Measurements from ENCODE around the gene SLC48A1. TPM values are rescaled to one million over a fixed set of nuclear protein-coding genes. Genes with fewer than 3 reads are reported as not detected.

SLC48A1 gene
- total and polyA plus RNA-seq, 11 donors: 13.0 to 68.2 (median 23.8) TPM

DNA sequence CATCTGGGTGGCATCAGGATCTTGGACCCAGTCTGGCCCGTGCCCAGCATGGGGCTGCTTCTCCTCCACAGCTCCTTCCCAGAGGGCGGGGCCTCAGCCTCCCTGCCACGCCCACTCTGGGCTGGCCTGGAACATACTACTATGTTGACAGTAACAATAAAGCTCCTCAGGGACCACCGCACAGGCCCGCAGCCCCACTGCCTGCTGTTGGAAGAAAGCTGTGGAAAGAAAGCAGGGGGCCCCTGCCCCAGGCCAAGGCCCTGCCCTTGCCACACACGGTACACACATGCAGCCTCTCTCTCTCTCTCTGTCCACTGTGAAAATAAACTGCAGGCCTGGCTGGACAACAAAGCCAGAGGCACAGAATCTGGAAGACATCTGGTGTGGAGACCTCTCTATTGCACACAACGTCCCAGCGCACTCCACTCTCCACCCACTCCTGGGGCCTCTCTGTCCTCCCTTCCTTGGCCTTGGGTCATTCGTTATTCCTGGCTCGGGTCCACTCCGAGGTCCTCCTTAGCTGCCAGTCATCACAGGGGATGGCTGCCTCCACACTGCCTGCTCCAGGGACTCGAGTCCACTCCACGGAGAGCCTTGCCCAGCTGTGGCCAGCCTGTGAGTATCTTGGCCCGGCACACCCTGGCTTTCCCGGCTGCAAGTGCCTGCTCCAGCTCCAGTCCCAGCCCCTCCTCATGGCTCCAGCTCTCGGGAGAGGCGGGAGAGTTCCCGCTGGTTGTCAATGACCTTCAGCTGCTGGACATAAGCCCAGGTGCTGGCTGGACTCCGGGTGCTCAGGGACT, 36.0 kb upstream of the SLC48A1 start:
- Histone ChIP-seq H3K27ac (peak overlapping the region; percentile 72 to 91 (median 86)), H3K4me1 (peaks cover 34 to 90% (median 71%) of the 10 kb centered on the region in 12 donors), H3K4me3 (peak overlapping the region in 5 of 12 donors; percentile 11 to 22 (median 18)), H3K36me3 (no peaks in the 10 kb centered on the region), H3K9me3 (no peaks in the 10 kb centered on the region), H3K27me3 (no peaks in the 10 kb centered on the region)
- ATAC-seq: peak; percentile 82 to 87 (median 85)
- intact Hi-C loops (cut with DNase I): loop anchor here in 4 of 10 donors (1.0 to 2.0 kb wide), 3 partner anchors 16 to 20 kb away; no protein-coding TSS in a partner anchor
- DNase-seq: peak; percentile 86 to 96 (median 91)
- 12 to 17% (median 15%) methylated on average over 9 to 19 of the region's 19 CpGs for WGBS, 4 donors
- no peak for TF ChIP-seq POLR2A (IDR thresholded peaks at IDR 0.05)
- TF ChIP-seq, protein P1, sequence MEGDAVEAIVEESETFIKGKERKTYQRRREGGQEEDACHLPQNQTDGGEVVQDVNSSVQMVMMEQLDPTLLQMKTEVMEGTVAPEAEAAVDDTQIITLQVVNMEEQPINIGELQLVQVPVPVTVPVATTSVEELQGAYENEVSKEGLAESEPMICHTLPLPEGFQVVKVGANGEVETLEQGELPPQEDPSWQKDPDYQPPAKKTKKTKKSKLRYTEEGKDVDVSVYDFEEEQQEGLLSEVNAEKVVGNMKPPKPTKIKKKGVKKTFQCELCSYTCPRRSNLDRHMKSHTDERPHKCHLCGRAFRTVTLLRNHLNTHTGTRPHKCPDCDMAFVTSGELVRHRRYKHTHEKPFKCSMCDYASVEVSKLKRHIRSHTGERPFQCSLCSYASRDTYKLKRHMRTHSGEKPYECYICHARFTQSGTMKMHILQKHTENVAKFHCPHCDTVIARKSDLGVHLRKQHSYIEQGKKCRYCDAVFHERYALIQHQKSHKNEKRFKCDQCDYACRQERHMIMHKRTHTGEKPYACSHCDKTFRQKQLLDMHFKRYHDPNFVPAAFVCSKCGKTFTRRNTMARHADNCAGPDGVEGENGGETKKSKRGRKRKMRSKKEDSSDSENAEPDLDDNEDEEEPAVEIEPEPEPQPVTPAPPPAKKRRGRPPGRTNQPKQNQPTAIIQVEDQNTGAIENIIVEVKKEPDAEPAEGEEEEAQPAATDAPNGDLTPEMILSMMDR (IDR thresholded peaks at IDR 0.05): no peak

DNA sequence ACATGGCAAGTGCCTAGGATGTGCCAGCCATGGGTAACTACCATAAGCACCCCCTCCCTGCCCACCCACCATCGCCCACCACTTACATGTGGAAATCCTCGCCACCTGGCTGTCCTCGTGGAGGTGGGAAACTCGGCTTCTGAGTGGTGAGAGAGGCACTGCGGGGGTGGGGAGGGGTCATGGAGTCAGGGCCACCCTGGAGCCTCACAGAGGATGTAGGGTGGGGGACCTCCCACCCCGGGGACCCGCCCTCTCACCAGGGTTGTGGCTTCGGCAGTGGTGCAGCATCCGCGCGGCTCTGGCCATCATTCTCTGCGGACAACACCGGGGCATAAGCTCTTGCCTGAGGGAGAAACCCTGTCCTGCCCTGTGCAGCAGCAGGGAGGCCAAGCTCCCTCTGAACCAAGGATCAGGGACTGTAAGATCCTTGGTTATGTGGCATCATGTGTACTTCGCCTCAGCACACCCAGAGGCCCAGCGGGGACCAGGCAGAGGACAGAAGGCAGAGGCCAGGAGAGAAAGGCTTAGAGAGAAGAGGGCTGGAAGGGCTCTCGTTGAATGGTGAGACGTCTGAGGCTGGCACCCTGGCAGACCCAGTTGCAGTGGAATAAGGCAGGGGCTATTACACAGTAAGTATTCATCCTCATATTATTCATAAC, 35.0 kb upstream of the SLC48A1 start:
- no peaks in the 10 kb centered on the region for H3K9me3 ChIP-seq
- intact Hi-C loops (cut with DNase I): loop anchor here in 4 of 10 donors (1.0 to 2.0 kb wide), 3 partner anchors 15 to 21 kb away; no protein-coding TSS in a partner anchor
- peak overlapping the region; percentile 72 to 91 (median 86) for H3K27ac ChIP-seq
- 63 to 80% (median 71%) methylated on average over 9 to 17 of the region's 17 CpGs for WGBS, 4 donors
- no peak for TF ChIP-seq POLR2A (IDR thresholded peaks at IDR 0.05)
- no peaks in the 10 kb centered on the region for H3K27me3 ChIP-seq
- ATAC-seq (no peak), DNase-seq (peak in 1 of 5 donors; percentile 67)
- no peak overlapping the region for H3K4me3 ChIP-seq
- no peaks in the 10 kb centered on the region for H3K36me3 ChIP-seq
- H3K4me1 ChIP-seq: peaks cover 34 to 93% (median 72%) of the 10 kb centered on the region in 12 donors

DNA sequence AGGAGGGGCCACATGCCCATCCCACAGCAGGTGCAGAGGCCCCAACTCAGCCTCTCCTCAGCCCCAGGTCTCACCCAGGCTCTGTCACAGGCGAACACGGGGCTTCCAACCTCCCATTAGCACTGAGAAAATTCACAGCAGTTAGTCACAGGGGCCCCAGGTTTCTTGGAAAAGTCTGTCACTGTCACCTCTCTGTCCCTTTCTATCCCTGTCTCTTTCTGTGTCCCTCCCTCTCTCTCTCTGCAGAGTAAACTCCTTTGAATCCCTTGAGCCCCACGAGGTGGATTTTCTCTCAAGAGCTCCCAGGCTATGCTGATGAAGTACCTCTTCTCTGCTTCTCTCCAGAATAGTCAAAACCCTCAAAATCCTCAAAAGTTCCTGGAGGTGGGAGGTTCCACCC, 33.7 kb upstream of the SLC48A1 start:
- DNase-seq (peak in 2 of 5 donors; percentile 15 to 29), ATAC-seq (no peak)
- intact Hi-C loops (cut with DNase I): no loop called here
- Histone ChIP-seq H3K27me3 (no peaks in the 10 kb centered on the region), H3K4me3 (no peak overlapping the region), H3K36me3 (no peaks in the 10 kb centered on the region), H3K27ac (peak overlapping the region in 11 of 12 donors; percentile 30 to 86 (median 73)), H3K4me1 (peaks cover 34 to 85% (median 69%) of the 10 kb centered on the region in 12 donors), H3K9me3 (no peaks in the 10 kb centered on the region)
- TF ChIP-seq, protein P1 (IDR thresholded peaks at IDR 0.05): no peak
- no peak for TF ChIP-seq POLR2A (IDR thresholded peaks at IDR 0.05)
- 87 to 94% (median 90%) methylated on average over 3 of the region's 3 CpGs for WGBS, 4 donors

DNA sequence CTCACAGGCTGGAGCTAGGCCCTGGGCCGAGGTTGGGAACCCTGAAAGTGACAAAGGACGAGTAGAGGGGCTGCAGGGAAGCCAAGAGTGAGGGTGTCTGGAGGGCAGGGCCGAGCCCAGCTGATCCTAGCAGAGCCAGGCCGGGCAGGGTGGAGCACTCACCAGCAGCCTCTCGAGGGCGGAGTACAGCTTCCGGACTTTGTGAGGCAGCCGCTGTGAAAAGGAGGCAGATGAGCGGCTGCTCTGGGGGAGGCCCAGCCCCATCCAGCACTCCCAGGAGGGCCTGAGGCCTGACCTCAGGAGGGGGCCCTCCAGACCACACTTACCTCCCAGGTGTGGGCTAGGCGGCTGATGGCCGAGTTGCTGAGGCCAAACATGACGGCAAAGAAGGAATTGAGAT, 33.1 kb upstream of the SLC48A1 start:
- no peak for TF ChIP-seq POLR2A (IDR thresholded peaks at IDR 0.05)
- TF ChIP-seq, protein P1 (IDR thresholded peaks at IDR 0.05): no peak
- WGBS, 4 donors: 56 to 70% (median 59%) methylated on average over 9 to 12 of the region's 12 CpGs
- Histone ChIP-seq H3K9me3 (no peaks in the 10 kb centered on the region), H3K36me3 (no peaks in the 10 kb centered on the region), H3K4me1 (peaks cover 31 to 79% (median 63%) of the 10 kb centered on the region in 12 donors), H3K27me3 (no peaks in the 10 kb centered on the region), H3K4me3 (no peak overlapping the region), H3K27ac (peak overlapping the region in 11 of 12 donors; percentile 44 to 86 (median 73))
- DNase-seq: peak; percentile 62 to 77 (median 72)
- intact Hi-C loops (cut with DNase I): loop anchor here in 1 of 10 donors (2.0 kb wide), 1 partner anchor 19 kb away; the partner anchor contains the start of gene RAPGEF3
- peak in 3 of 4 donors; percentile 3 to 55 (median 7) for ATAC-seq

All from heart left ventricle (tissue), 16 donors.